GM06990 (cell line): ENCODE data around the gene ZNF77.
"Not testable (repeated sequence)": the region's sequence is repeated elsewhere in the genome, so short reads cannot be mapped to it uniquely, and the experiment has no call there.

Experiments used
- DNase-seq: peaks from one replicate; pipeline ENCODE4 v3.0.0-alpha.2; 2011; ENCODE audit not compliant: insufficient read length; ENCODE audit errors: extremely low read depth
- H3K27me3 ChIP-seq: replicated peaks from 2 replicates; pipeline ENCODE4 v1.6.0; 2011; ENCODE audit warnings: low read length; ENCODE audit not compliant: control insufficient read depth, insufficient read depth
- H3K36me3 ChIP-seq: 2 replicates; pipeline ENCODE4 v1.5.1; 2011; ENCODE audit warnings: low read length; ENCODE audit not compliant: control insufficient read depth, insufficient read depth
- H3K4me3 ChIP-seq: replicated peaks from 2 replicates; pipeline ENCODE4 v1.5.1; 2011; ENCODE audit warnings: low read depth, mild to moderate bottlenecking, control low read depth, low read length
- CTCF ChIP-seq: IDR thresholded peaks from 2 replicates; pipeline ENCODE4 v1.5.1; 2011; ENCODE audit warnings: low read length, control low read depth, mild to moderate bottlenecking, inconsistent platforms; ENCODE audit not compliant: insufficient read depth, poor library complexity, severe bottlenecking

Gene ZNF77

DNA sequence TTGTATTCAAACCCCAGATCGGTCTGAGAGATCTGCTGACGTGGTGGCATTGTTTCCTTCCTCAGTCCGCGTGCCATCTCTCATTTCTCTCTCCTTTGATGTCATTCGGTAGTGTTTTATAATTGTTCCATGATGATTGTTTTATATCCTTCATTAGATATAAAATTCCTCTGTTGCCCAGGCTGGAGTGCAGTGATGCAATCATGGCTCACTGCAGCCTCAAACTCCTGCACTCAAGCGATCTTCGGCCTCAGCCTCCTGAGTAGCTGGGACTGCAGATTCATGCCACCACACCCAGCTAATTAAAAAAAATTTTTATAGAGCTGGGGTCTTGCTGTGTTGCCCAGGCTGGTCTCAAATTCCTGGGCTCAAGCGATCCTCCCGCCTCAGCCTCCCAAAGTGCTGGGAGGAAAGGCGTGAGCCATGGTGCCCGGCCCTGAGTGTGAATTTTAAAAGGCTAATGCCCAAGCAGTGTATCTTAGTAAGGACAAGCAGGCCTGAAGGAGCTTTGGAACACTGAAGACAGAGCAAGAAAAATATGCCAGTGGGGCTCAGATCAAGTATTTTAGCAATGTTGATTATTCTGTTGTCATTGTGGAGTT, 38.8 kb downstream of the ZNF77 start:
- TF ChIP-seq CTCF, result no peak
- DNase-seq, result no peak

DNA sequence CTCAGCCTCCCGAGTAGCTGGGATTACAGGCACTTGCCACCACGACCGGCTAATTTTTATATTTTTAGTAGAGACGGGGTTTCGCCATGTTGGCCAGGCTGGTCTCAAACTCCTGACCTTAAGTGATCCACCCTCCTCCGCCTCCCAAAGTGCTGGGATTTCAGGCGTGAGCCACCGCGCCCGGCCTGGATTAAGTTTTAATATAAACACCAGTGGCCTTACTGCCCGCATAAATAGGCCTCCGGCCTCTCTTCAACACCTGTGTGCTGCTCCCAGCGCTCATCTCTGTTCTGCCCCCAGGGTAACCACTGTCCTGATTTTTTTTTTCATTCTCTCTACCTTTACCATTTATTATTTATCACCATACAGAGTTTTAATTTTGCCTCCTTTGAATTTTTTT, 41.4 kb downstream of the ZNF77 start:
- DNase-seq, H3K4me3 ChIP-seq, H3K27me3 ChIP-seq, H3K36me3 ChIP-seq: not testable (repeated sequence)

More for the DNA sequence above, 38.8 kb downstream of the ZNF77 start:
- Histone ChIP-seq H3K27me3 (no peaks in the 10 kb centered on the region), H3K36me3 (no peaks in the 10 kb centered on the region), H3K4me3 (no peak overlapping the region)

DNA sequence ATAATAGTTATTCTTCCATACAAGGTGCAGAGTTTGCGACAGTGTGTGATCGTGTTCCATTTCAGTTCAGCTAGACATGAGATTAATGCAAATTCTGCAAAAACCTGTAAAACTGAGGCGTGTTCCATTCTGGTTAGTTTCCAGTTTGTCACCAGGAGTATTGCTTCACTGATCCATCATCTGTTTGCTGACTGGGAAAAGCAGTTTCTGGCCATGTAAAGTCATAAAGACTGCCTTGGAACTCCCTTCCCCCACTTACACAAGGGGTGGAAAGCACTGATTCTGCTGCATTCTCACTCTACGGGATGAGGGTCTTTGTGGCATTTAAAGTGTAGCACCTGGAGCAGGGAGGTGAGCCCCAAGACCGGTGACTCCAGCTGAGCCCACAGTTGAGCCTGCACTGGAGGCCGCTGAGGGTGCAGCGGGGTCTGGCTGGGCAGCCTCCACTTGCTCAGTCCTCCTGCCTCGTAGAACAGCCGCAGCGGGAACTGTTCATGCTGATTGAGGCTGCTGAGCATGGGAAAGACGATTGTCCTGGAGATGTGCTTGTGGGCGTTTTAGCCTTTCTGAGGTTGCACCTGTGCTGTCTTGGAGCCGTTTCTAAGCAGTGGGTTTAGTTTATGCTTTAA, 42.1 kb downstream of the ZNF77 start:
- Histone ChIP-seq H3K4me3 (no peak overlapping the region), H3K36me3 (no peaks in the 10 kb centered on the region), H3K27me3 (no peaks in the 10 kb centered on the region)
- no peak for TF ChIP-seq CTCF
- no peak for DNase-seq

DNA sequence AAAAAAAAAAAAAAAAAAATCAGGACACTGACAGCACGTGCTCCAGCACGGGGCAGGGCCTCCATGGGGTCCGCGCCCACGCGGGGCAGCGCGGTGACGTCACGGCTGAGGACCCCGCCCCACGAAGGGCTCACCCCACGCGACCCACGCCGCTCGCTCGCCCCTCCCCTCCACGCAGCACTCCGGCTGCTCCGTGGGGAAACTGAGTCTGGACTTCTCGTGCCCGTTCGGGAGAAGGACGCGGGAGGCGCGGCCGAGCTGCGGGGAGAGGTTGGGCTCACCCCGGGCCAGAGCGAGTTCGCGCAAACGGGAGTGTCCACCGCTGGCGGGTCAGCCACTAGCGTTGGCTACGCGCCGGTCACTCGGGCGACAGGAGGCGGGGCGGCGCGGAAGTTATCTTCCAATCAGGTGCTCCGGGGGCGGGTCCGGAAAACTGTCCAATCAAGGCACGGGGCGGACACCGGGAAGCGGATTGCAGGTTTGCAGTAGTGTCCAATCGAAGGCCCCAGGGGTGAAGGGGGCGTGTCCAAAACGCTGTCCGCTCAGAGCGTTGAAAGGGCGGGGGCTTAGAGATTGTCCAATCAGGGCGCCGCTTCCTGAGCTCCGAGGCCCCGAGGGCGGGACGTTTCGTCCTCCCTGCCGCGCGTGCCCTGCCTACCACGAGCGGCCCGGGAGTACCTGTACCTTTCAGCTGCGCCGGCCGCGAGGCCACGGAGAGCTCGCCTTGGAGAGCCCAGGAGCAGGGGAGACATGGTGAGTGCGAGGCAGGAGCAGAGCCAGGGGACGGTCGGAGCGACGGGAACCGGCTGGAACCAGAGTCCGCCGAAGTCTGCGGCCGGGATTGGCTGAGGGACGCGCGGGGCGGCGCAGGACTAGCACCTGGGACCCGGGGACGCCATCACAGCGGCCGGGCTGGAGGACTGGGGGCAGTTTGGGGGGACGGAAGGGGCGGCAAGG, 44.2 kb downstream of the ZNF77 start, which contains the start of gene ZNF57:
Gene ZNF57 (plus strand): TSS at position 633 of the 957 bp plus-strand sequence. CDS start 118 bp downstream, at position 751.
- H3K27me3 ChIP-seq, result no peaks in the 10 kb centered on the region
- DNase-seq, result peak; percentile 96
- H3K36me3 ChIP-seq, result no peaks in the 10 kb centered on the region
- peak within 1 kb of the TSS; percentile 88 for H3K4me3 ChIP-seq
- no peak for TF ChIP-seq CTCF

DNA sequence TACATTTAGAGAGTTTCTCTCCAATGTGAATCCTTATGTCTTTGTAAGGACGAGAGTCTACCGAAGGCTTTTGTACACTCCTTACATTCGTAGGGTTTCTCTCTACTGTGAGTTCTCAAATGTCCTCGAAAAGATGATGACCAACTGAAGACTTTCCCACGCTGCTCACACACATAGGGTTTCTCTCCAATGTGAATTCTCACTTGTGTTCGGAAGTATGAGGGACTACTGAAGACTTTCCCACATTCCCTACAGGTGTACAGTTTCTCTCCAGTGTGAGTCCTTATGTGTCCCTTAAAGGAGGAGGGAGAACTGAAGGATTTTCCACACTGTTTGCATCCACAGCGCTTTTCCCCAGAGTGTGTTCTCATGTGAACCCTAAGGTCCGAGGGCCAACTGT, 48.1 kb downstream of the ZNF77 start:
- TF ChIP-seq CTCF, result no peak
- Histone ChIP-seq H3K4me3 (no peak overlapping the region), H3K36me3 (no peaks in the 10 kb centered on the region), H3K27me3 (no peaks in the 10 kb centered on the region)
- no peak for DNase-seq

- not testable (repeated sequence) for H3K36me3 ChIP-seq, H3K27me3 ChIP-seq, H3K4me3 ChIP-seq, DNase-seq
Measured at GRCh38 chr19:2890531-2890930, 54.2 kb downstream of the ZNF77 start.
